ENCODE data around the gene FOXP1. TPM values are rescaled to one million over a fixed set of nuclear protein-coding genes. Genes with fewer than 3 reads are reported as not detected.

Gene FOXP1
- total and polyA plus RNA-seq, 2 donors (not counting 1 experiment from before 2014, with no cell fraction given), result 70.3 to 101 TPM

- no peaks in the 10 kb centered on the region for H3K79me2 ChIP-seq (ENCODE audit: control insufficient read depth, insufficient read depth, low read length)
- TF ChIP-seq, protein P1, sequence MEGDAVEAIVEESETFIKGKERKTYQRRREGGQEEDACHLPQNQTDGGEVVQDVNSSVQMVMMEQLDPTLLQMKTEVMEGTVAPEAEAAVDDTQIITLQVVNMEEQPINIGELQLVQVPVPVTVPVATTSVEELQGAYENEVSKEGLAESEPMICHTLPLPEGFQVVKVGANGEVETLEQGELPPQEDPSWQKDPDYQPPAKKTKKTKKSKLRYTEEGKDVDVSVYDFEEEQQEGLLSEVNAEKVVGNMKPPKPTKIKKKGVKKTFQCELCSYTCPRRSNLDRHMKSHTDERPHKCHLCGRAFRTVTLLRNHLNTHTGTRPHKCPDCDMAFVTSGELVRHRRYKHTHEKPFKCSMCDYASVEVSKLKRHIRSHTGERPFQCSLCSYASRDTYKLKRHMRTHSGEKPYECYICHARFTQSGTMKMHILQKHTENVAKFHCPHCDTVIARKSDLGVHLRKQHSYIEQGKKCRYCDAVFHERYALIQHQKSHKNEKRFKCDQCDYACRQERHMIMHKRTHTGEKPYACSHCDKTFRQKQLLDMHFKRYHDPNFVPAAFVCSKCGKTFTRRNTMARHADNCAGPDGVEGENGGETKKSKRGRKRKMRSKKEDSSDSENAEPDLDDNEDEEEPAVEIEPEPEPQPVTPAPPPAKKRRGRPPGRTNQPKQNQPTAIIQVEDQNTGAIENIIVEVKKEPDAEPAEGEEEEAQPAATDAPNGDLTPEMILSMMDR (conservative IDR thresholded peaks at IDR 0.05 in 1 of 2, IDR thresholded peaks at IDR 0.05 in 1 of 2; ENCODE audit: low read depth in 1 of 2, low read length in 2 of 2), result no peak
- TF ChIP-seq EZH2 (IDR thresholded peaks at IDR 0.05; ENCODE audit: low read length, missing control alignments), result no peak
Observed at GRCh38 chr3:71487418-71487817, 96.1 kb downstream of the FOXP1 start.

DNA sequence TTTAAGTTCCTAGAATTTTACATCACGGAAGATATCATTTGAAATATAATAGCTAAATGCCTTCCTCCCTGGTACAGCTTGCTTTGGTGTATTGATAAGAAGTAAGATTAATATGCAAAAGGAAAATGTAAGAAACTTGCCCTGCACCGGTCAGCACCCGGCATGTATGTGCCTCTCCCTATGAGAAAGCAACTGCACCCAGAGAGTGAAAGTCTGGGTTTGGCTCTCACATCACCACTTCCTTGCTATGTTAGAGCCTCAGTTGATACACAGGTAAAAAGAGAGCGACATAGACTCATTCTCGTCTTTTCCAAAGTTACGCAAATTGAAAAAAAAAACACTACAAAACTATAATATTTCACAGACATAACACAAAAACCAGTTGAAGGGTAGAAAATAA is 96.7 kb downstream of the FOXP1 start:
- H3K79me2 ChIP-seq (ENCODE audit: control insufficient read depth, insufficient read depth, low read length), result no peaks in the 10 kb centered on the region
- no peak overlapping the region for H3K27ac ChIP-seq (ENCODE audit: insufficient read depth, low read length)
- H3K9ac ChIP-seq (ENCODE audit: insufficient read depth, low read length), result no peak overlapping the region
- no peak overlapping the region for H2AFZ ChIP-seq (ENCODE audit: low read length)
- no peaks in the 10 kb centered on the region for H3K4me1 ChIP-seq (ENCODE audit: control insufficient read depth, extremely low read depth, insufficient read depth, low read length)
- no peaks in the 10 kb centered on the region for H3K27me3 ChIP-seq (ENCODE audit: control insufficient read depth, insufficient read depth, low read length)
- H3K36me3 ChIP-seq (ENCODE audit: control insufficient read depth, insufficient read depth, low read length), result no peaks in the 10 kb centered on the region
- H3K4me3 ChIP-seq (replicated peaks in 1 of 4; ENCODE audit: control extremely low read depth in 1 of 4, insufficient read depth in 1 of 4, low read depth in 3 of 4, low read length in 4 of 4), result no peak overlapping the region
- TF ChIP-seq, protein P1 (conservative IDR thresholded peaks at IDR 0.05 in 1 of 2, IDR thresholded peaks at IDR 0.05 in 1 of 2; ENCODE audit: low read depth in 1 of 2, low read length in 2 of 2), result no peak
- no peak for TF ChIP-seq EZH2 (IDR thresholded peaks at IDR 0.05; ENCODE audit: low read length, missing control alignments)
- DNase-seq (ENCODE audit: low read depth in 2 of 2), result no peak
- H3K9me3 ChIP-seq (ENCODE audit: control insufficient read depth, insufficient read depth, low read depth, low read length), result no peaks in the 10 kb centered on the region
- H4K20me1 ChIP-seq (ENCODE audit: control insufficient read depth, extremely low read depth, insufficient read depth, low read length), result no peaks in the 10 kb centered on the region
- no peak overlapping the region for H3K4me2 ChIP-seq (ENCODE audit: extremely low read depth, insufficient read depth, low read length)

More at GRCh38 chr3:71487418-71487817, 96.1 kb downstream of the FOXP1 start:
- no peak overlapping the region for H3K4me2 ChIP-seq (ENCODE audit: extremely low read depth, insufficient read depth, low read length)
- H3K4me1 ChIP-seq (ENCODE audit: control insufficient read depth, extremely low read depth, insufficient read depth, low read length), result no peaks in the 10 kb centered on the region
- no peak for DNase-seq (ENCODE audit: low read depth in 2 of 2)
- no peak overlapping the region for H3K9ac ChIP-seq (ENCODE audit: insufficient read depth, low read length)
- H3K27me3 ChIP-seq (ENCODE audit: control insufficient read depth, insufficient read depth, low read length), result no peaks in the 10 kb centered on the region
- no peak overlapping the region for H2AFZ ChIP-seq (ENCODE audit: low read length)
- H3K36me3 ChIP-seq (ENCODE audit: control insufficient read depth, insufficient read depth, low read length), result no peaks in the 10 kb centered on the region
- H3K4me3 ChIP-seq (replicated peaks in 1 of 4; ENCODE audit: control extremely low read depth in 1 of 4, insufficient read depth in 1 of 4, low read depth in 3 of 4, low read length in 4 of 4), result no peak overlapping the region
- no peaks in the 10 kb centered on the region for H4K20me1 ChIP-seq (ENCODE audit: control insufficient read depth, extremely low read depth, insufficient read depth, low read length)
- no peaks in the 10 kb centered on the region for H3K9me3 ChIP-seq (ENCODE audit: control insufficient read depth, insufficient read depth, low read depth, low read length)
- no peak overlapping the region for H3K27ac ChIP-seq (ENCODE audit: insufficient read depth, low read length)

GRCh38 chr3:71485896-71486295 is 97.6 kb downstream of the FOXP1 start:
- Histone ChIP-seq H3K4me1 (ENCODE audit: control insufficient read depth, extremely low read depth, insufficient read depth, low read length) (no peaks in the 10 kb centered on the region), H3K79me2 (ENCODE audit: control insufficient read depth, insufficient read depth, low read length) (no peaks in the 10 kb centered on the region), H3K9me3 (ENCODE audit: control insufficient read depth, insufficient read depth, low read depth, low read length) (no peaks in the 10 kb centered on the region), H3K36me3 (ENCODE audit: control insufficient read depth, insufficient read depth, low read length) (no peaks in the 10 kb centered on the region), H3K4me2 (ENCODE audit: extremely low read depth, insufficient read depth, low read length) (no peak overlapping the region), H4K20me1 (ENCODE audit: control insufficient read depth, extremely low read depth, insufficient read depth, low read length) (no peaks in the 10 kb centered on the region), H3K27me3 (ENCODE audit: control insufficient read depth, insufficient read depth, low read length) (no peaks in the 10 kb centered on the region), H2AFZ (ENCODE audit: low read length) (no peak overlapping the region), H3K4me3 (replicated peaks in 1 of 4; ENCODE audit: control extremely low read depth in 1 of 4, insufficient read depth in 1 of 4, low read depth in 3 of 4, low read length in 4 of 4) (no peak overlapping the region), H3K9ac (ENCODE audit: insufficient read depth, low read length) (no peak overlapping the region), H3K27ac (ENCODE audit: insufficient read depth, low read length) (no peak overlapping the region)
- no peak for DNase-seq (ENCODE audit: low read depth in 2 of 2)
- TF ChIP-seq, protein P1 (conservative IDR thresholded peaks at IDR 0.05 in 1 of 2, IDR thresholded peaks at IDR 0.05 in 1 of 2; ENCODE audit: low read depth in 1 of 2, low read length in 2 of 2), result no peak
- no peak for TF ChIP-seq EZH2 (IDR thresholded peaks at IDR 0.05; ENCODE audit: low read length, missing control alignments)

Measured in fibroblast of lung (primary cell).